GM19025 (cell line): ENCODE data around the gene EFNA5.
A peak's percentile ranks its signal among the peaks of the same experiment; 100 is the strongest.

ENCODE experiments used
- ATAC-seq: cut with Tn5 transposase; IDR thresholded peaks from one replicate; pipeline ENCODE4 v1.9.1; 2021; ENCODE audit warnings: mild to moderate bottlenecking, low read depth, moderate library complexity; ENCODE audit not compliant: unreplicated experiment

Gene EFNA5

GRCh38 chr5:107673368-107674136 lies 2.8 kb upstream of the EFNA5 start:
- ATAC-seq: peak; percentile 55

DNA sequence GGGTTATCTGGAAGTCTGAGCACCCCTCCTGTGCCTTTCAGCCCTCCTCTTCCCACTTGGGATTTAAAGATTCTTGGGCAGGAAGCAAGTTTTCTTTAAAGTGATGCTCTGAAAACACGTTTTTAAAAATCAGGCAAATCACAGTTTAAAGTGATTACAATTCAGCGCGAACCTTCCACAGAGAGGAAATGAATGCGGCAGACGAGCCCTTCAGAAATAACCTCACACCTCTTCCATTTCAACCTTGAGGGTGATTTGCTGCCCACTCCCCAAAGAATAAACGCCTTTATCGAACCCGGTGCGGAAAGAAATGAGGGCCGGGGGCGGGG lies 2.3 kb upstream of the EFNA5 start:
- no peak for ATAC-seq

- ATAC-seq: no peak
Observed at GRCh38 chr5:107672211-107673038, 1.7 kb upstream of the EFNA5 start.

DNA sequence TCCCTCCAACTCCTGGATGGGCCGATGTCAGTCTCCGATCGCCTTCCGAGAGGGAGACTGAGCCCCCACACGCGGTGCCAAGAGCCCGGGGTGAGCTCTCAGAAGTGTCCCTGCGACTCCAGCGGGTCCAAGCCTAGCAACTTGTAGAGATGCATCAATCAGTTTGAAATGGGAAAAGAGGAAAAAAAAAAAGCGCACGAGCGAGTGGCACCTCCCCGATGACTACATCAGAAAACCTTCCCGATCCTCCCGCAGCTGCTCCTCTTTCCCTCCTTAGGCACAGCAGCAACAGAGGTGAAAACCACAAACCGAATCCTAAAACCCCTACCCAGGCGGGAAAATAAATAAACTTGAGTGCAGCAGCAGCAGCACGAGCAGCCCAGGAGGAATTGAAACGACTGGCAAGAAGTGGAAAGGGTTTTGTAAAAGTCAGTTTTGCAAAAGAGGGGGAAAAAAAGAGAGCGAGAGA lies 1.0 kb upstream of the EFNA5 start:
- peak; percentile 1 for ATAC-seq

GRCh38 chr5:107670087-107670931 lies 428 bp downstream of the EFNA5 start:
- ATAC-seq: no peak

DNA sequence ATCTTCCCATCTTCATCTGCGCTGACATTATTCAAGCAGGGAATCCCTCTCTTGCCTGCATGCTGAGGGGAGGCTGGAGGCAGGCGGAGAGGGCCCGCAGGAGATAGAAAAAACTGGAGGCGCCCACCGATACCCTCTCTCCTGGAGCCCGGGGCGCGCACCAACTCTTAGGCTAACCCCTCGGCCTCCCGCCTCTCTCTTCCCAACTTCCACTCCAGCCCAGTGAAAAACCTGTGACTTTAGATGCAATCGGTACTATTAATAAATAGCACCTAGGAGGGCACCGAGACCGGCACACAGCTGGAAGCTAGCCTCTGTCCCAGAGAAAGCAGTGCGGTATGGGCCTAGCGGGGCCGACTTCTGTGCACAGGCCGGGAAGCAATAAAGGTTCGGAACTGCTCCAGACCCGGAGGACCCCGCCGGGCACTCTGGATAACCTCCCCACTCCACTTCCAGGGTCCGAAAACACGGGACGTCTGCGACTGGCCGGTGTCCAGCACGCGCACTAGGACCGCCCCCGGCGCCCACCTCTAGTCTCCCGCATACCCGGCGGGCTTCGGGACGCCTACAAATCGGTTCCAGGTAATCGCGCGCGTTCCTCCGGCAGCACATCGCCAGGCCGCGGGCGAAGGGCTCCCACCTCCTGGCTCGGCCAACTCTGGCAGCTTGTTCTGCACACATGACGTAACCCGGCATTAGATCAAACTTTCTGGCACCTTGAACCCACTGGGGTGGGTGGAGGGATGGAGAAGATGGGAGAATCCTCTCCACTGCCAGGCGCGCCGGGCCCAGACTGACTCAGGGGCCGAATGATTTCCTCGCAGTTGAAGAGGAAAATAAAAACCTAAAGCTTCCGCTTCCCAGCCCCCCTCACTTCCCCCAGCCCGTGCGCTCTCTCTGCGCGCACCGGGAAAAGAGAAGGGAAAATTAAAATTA lies 1.4 kb downstream of the EFNA5 start:
- no peak for ATAC-seq

GRCh38 chr5:107668154-107669095 lies 2.3 kb downstream of the EFNA5 start:
- no peak for ATAC-seq

GRCh38 chr5:107666051-107666655 lies 4.6 kb downstream of the EFNA5 start:
- no peak for ATAC-seq

- no peak for ATAC-seq
Observed at GRCh38 chr5:107665036-107665570, 5.6 kb downstream of the EFNA5 start.

DNA sequence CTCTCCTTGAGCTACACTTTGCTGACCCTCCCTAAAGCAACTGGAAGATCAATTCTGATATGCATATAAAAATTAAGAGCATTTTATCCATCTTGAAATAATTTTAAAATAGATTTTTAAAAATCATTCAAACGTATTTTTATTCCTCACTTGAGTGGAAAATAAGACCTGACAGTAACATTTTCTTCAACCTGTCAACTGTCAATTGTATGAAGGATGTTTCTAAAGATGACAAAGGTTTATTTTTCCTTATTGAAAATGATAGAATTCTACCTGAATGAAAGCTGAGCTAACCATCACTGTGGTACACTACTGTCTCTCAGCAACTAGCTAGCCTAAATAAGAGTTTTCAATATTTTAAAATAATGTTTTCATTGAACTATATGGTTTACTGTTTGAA lies 7.0 kb downstream of the EFNA5 start:
- ATAC-seq: no peak

DNA sequence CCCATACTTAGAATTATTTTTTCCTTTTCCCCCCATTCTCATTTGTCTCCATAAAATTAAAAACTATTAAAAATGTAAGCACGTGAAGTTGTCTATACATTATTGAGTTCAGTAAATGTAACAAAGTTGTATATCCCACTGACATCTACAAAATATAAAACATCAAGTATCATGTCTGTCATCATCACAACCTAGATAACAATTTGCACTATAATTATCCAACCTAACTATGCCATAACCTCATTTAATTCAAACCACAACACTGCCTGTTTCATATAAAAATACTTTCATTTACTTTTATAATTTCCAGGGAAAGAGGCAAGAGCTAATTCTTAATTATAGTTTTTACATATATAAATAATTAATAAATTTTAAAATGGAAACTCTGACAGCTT lies 9.1 kb downstream of the EFNA5 start:
- ATAC-seq: no peak

- ATAC-seq: no peak
Observed at GRCh38 chr5:107661038-107661649, 9.6 kb downstream of the EFNA5 start.

GRCh38 chr5:107658528-107658927 lies 12.2 kb downstream of the EFNA5 start:
- no peak for ATAC-seq

DNA sequence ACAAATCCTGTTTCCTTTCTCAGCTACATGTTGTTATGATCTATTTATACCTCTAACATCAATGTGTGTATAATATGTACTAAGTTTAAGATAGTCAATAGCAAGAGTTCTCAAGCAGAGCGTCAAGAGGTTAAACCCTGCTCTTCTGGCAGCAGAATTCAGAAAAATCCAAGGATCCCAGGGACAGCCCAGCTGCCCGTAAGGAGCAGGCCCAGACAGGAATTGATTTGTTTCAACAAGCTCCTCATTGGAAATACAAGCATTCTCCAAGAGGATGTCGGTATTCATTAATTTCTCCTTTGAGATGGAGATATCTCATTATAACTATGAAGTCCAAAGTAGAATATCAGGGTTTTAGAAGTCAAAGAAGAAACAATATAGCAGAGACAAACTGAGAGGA lies 14.9 kb downstream of the EFNA5 start:
- no peak for ATAC-seq

DNA sequence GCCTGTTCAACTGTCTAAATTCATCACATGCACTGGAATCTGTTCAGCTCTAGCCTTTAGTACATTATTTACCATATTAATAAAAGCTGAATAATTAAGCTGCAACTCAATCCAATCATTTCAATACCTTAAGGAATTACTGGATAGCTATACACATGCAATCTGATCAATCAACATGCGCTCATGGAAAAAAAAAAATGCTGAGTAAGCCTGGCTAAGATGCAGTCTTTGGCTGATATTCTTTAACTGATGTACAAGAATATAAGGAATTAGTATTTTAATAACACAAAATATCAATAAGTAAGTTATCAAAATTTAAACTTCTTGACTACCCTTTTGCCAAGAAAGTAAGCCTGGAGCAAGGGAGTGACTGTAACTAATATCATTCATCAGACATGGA lies 15.9 kb downstream of the EFNA5 start:
- ATAC-seq: no peak

DNA sequence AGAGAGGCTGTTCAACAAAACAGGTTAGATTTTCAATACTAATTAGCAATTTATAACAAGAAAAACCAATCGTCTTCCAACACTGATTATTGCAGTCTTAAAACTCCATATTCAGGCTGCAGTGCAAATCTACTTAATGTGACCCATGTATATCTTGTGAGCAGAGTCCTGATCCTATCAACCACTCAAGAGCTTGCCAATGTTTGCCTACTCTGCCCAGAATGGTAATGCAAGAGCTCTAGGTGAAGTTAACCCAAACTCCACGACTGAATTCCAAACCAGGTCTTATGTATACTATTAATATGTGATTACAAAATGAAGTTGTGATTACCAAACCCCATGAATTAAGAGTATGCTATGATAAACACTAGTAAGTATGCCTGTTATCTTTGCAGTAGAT lies 17.1 kb downstream of the EFNA5 start:
- no peak for ATAC-seq

DNA sequence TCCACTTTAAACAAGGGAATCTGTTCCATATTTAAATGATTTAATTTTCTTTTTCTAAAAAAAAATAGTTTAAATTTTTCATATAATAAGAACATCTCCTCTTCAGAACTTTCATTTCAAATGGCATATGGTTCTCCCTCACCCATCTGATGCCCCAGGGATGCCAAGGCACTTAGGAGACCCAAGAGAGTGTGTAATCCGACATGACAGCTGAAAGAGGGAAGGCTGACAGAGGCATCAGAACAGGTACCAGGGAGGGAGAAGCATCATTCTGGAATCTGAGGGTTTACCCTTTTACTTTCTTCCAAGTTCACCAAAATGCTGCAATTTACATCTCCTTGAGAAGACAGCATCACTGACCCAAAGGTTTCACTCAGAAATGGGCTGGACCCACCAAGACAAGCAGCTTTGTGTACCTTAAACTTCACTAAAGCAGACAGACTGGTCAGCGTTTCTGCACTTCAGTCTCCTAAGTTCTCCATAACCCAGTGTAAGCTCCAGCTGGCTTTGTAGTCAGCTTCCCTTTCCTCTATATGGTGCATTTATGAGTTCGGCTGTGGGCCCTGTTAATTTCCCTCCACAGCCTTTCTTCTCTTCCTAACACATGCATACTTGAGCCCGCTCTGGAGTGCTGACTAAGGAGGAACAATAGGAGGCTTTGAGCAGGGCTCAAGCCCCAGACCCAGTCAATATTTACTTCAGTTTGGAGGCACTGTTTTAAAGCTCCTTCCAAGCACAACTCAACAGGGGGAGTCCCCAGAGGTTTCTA lies 17.7 kb downstream of the EFNA5 start:
- no peak for ATAC-seq
